ENCODE data around the gene R3HDM2. TPM values are rescaled to one million over a fixed set of nuclear protein-coding genes. Genes with fewer than 3 reads are reported as not detected.
"Not testable (repeated sequence)": the region's sequence is repeated elsewhere in the genome, so short reads cannot be mapped to it uniquely, and the experiment has no call there.

The R3HDM2 gene
- total RNA-seq, 2 experiments from 2014 or later, result 25.8 to 47.2 TPM

DNA sequence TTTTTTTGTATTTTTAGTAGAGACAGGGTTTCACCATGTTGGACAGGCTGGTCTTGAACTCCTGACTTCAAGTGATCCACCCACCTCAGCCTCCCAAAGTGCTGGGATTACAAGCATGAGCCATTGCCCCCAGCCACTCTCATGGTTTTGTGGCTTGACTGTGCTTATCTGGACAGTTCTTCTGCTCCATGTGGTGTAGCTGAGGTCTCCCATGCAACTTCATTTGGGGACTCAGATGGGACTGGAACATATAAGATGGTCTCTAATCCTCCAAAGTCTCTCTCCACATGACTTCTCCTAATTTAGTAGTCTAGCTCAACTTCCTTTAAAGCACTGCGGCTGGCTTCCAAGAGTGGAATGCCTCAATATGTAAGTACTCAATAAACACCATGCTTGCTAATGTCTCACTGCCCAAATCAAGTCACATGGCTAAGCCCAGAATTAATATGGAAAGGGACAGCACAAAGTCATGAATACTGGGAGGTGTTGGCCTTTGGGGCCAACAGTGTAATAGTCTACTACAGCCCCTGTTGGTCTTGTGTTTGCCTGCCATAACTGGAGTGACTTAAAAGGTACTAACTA lies 11.1 kb upstream of the R3HDM2 start:
- H4K20me1 ChIP-seq (ENCODE audit: insufficient read depth, low read length), result no peaks in the 10 kb centered on the region
- ChIA-PET CTCF (ENCODE audit: unreplicated experiment) (interaction anchor here (0.9 kb wide), 1 partner anchor 17 kb away, joined by 3 read pairs; no protein-coding TSS in a partner anchor), POLR2A (no interaction called here)
- H3K9me3 ChIP-seq (ENCODE audit: low read length), result no peaks in the 10 kb centered on the region
- no peaks in the 10 kb centered on the region for H3K4me1 ChIP-seq (ENCODE audit: insufficient read depth, low read length, poor library complexity, severe bottlenecking)
- TF ChIP-seq, protein P1, sequence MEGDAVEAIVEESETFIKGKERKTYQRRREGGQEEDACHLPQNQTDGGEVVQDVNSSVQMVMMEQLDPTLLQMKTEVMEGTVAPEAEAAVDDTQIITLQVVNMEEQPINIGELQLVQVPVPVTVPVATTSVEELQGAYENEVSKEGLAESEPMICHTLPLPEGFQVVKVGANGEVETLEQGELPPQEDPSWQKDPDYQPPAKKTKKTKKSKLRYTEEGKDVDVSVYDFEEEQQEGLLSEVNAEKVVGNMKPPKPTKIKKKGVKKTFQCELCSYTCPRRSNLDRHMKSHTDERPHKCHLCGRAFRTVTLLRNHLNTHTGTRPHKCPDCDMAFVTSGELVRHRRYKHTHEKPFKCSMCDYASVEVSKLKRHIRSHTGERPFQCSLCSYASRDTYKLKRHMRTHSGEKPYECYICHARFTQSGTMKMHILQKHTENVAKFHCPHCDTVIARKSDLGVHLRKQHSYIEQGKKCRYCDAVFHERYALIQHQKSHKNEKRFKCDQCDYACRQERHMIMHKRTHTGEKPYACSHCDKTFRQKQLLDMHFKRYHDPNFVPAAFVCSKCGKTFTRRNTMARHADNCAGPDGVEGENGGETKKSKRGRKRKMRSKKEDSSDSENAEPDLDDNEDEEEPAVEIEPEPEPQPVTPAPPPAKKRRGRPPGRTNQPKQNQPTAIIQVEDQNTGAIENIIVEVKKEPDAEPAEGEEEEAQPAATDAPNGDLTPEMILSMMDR (conservative IDR thresholded peaks at IDR 0.05; ENCODE audit: low read length), result no peak
- no peak for TF ChIP-seq EZH2phosphoT487 (IDR thresholded peaks at IDR 0.05; ENCODE audit: borderline replicate concordance, low read depth, low read length)
- H3K36me3 ChIP-seq (ENCODE audit: insufficient read depth, low read length), result no peaks in the 10 kb centered on the region
- H2AFZ ChIP-seq (ENCODE audit: low read length), result no peak overlapping the region
- no peak overlapping the region for H3K4me3 ChIP-seq (ENCODE audit: low read depth, low read length, poor library complexity, severe bottlenecking)
- H3K27ac ChIP-seq (ENCODE audit: low read depth, low read length, poor library complexity, severe bottlenecking), result no peak overlapping the region
- intact Hi-C loops (cut with micrococcal nuclease; ENCODE audit: unreplicated experiment), result no loop called here
- no peak overlapping the region for H3K4me2 ChIP-seq (ENCODE audit: low read length)
- H3K79me2 ChIP-seq (ENCODE audit: insufficient read depth, low read depth, low read length), result no peaks in the 10 kb centered on the region
- no peak for DNase-seq (ENCODE audit: low spot score)
- no peaks in the 10 kb centered on the region for H3K9me2 ChIP-seq (ENCODE audit: insufficient read depth, low read length)
- BruUV-seq (replicated peaks), result no TSS peak

DNA sequence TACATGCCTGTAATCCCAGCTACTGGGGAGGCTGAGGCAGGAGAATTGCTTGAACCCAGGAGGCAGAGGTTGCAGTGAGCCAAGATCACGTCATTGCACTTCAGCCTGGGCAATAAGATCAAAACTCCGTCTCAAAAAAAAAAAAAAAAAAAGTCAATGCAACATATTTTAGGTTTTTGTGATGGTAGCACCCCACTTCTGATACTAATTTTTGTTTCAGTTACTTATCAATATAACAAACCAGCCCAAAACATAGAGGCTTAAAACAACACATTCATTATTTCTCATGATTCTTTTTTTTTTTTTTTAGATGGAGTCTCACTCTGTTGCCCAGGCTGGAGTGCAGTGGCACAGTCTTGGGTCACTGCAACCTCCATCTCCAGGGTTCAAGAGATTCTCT lies 10.6 kb upstream of the R3HDM2 start:
- ChIA-PET CTCF (ENCODE audit: unreplicated experiment) (interaction anchor here (0.9 kb wide), 1 partner anchor 17 kb away, joined by 3 read pairs; no protein-coding TSS in a partner anchor), POLR2A (interaction anchor here (0.7 kb wide), 1 partner anchor 25 kb away, joined by 7 read pairs; no protein-coding TSS in a partner anchor)
- DNase-seq (ENCODE audit: low spot score); intact Hi-C loops (cut with micrococcal nuclease; ENCODE audit: unreplicated experiment); H3K27ac ChIP-seq (ENCODE audit: low read depth, low read length, poor library complexity, severe bottlenecking); H3K9me3 ChIP-seq (ENCODE audit: low read length); H3K79me2 ChIP-seq (ENCODE audit: insufficient read depth, low read depth, low read length); H2AFZ ChIP-seq (ENCODE audit: low read length); H4K20me1 ChIP-seq (ENCODE audit: insufficient read depth, low read length); BruUV-seq (replicated peaks); H3K4me1 ChIP-seq (ENCODE audit: insufficient read depth, low read length, poor library complexity, severe bottlenecking); H3K4me2 ChIP-seq (ENCODE audit: low read length); H3K9me2 ChIP-seq (ENCODE audit: insufficient read depth, low read length); H3K4me3 ChIP-seq (ENCODE audit: low read depth, low read length, poor library complexity, severe bottlenecking); H3K36me3 ChIP-seq (ENCODE audit: insufficient read depth, low read length): not testable (repeated sequence)

DNA sequence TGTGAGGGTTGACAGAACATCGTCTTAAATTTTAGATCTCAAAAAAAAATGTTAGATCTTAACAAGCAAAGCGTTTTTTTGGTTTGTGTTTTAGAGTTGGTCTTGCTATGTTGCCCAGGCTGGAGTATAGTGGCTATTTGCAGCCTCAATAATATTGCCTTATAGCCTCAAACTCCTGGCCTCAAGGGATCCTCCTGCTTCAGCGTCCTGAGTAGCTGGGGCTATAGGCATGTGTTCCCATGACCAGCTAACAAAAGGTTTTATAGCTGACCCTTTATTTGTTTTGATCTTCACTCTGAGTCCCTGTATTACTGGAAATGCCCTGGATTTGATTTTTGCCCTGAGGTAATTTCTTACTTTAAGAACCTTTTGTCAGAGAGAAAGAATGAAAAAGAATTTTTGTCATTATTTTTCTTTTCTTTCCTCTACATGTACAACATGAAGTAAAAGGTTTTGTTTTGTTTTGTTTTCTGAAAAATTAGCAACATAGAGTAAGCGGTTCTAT lies 9.0 kb upstream of the R3HDM2 start:
- BruUV-seq (replicated peaks), result no TSS peak
- POLR2A ChIA-PET, result interaction anchor here (0.6 to 1.1 kb wide), 2 partner anchors 13 to 30 kb away, joined by 3 read pairs; no protein-coding TSS in a partner anchor
- Histone ChIP-seq H3K27ac (ENCODE audit: low read depth, low read length, poor library complexity, severe bottlenecking) (no peak overlapping the region), H3K9me2 (ENCODE audit: insufficient read depth, low read length) (no peaks in the 10 kb centered on the region), H3K4me3 (ENCODE audit: low read depth, low read length, poor library complexity, severe bottlenecking) (no peak overlapping the region), H3K4me1 (ENCODE audit: insufficient read depth, low read length, poor library complexity, severe bottlenecking) (peaks cover 6% of the 10 kb centered on the region), H3K79me2 (ENCODE audit: insufficient read depth, low read depth, low read length) (no peaks in the 10 kb centered on the region), H3K9me3 (ENCODE audit: low read length) (no peaks in the 10 kb centered on the region), H3K4me2 (ENCODE audit: low read length) (no peak overlapping the region), H3K36me3 (ENCODE audit: insufficient read depth, low read length) (no peaks in the 10 kb centered on the region), H2AFZ (ENCODE audit: low read length) (no peak overlapping the region), H4K20me1 (ENCODE audit: insufficient read depth, low read length) (no peaks in the 10 kb centered on the region)
- intact Hi-C loops (cut with micrococcal nuclease; ENCODE audit: unreplicated experiment), result no loop called here
- DNase-seq (ENCODE audit: low spot score), result no peak
- CTCF ChIA-PET (ENCODE audit: unreplicated experiment), result no interaction called here
- TF ChIP-seq, protein P1 (conservative IDR thresholded peaks at IDR 0.05; ENCODE audit: low read length), result no peak
- no peak for TF ChIP-seq EZH2phosphoT487 (IDR thresholded peaks at IDR 0.05; ENCODE audit: borderline replicate concordance, low read depth, low read length)
